ENCODE measurements around the gene GMDS.

The GMDS gene

GRCh38 chr6:2030682-2031244 lies 214.6 kb downstream of the GMDS start:
- no peak for DNase-seq

DNA sequence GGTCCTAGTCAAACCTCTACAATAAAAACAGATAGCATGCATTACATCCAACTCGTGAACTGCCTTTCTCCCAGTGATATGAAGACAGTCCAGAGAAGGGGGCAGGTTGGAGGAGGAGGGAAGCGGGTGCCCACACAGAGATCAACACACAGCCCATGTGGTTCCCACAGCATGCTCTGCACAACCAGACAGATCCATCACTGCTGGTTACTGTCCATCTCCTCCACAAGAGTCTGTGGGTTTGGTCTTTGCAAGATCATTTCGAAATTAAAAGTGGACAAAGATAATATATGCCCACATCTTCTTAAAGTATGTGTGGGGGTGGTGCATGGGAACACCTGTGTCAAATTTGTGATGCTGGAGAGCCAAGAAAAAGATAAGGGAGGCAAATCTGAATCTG lies 215.5 kb downstream of the GMDS start:
- DNase-seq: no peak

GRCh38 chr6:2029130-2029794 lies 216.1 kb downstream of the GMDS start:
- DNase-seq: no peak

GRCh38 chr6:2028457-2029038 lies 216.9 kb downstream of the GMDS start:
- no peak for DNase-seq

- DNase-seq: no peak
Observed at GRCh38 chr6:2026133-2026532, 219.3 kb downstream of the GMDS start.

DNA sequence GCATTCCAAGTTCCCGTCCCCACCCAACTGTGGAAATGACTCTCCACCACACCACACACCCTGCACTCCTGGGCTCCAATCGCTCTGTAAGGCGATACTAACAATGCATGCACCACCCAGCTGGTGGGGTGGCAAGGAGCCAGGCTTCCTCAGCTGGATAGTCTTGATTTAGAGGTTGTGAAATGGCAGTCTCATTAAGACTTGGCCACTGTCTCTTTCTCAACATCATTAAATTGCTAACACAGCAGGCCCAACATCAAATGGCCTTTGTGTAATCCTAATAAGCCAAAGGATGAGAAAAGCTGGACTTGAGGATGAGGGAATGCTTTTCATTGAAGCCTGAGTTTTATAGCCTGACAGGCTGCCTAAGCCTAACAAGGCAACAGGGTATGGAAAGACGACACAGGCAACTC lies 223.7 kb downstream of the GMDS start:
- DNase-seq: no peak

- no peak for DNase-seq
Observed at GRCh38 chr6:2020909-2021308, 224.5 kb downstream of the GMDS start.

GRCh38 chr6:2019051-2019450 lies 226.4 kb downstream of the GMDS start:
- DNase-seq: no peak

DNA sequence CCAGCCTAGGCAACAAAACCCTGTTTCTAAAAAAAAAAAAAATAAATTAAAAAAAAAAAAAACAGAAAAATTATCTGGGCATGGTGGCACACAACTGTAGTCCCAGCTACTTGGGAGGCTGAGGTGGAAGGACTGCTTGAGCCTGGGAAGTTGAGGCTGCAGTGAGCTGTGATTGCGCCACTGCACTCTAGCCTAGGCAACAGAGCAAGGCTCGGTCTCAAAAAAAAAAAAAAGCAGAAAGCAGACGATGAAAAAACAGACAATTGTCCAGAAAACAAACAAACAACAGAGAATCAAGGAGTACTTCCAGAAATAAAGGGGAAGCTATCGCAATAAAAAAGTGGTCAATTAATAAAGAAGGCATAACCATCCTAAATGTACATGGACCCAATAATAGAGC lies 229.4 kb downstream of the GMDS start:
- no peak for DNase-seq

GRCh38 chr6:2008383-2008976 lies 236.9 kb downstream of the GMDS start:
- no peak for DNase-seq

DNA sequence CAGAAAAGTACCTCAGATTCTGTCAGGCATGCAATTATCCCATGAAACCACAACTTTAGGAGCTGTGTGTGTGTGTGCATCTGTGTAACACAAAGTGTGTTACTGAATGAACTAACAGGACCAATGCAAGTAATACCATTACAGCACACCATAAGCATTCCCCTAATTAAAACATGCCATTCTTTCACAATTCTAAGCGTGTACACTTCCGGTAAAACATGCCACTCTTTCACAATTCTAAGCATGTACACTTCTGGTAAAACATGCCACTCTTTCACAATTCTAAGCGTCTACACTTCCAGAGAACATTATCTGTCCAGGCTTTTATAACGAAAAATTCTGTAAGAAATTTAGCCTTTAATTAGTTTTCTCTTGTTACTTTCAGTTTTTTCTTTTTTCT lies 238.2 kb downstream of the GMDS start:
- no peak for DNase-seq

DNA sequence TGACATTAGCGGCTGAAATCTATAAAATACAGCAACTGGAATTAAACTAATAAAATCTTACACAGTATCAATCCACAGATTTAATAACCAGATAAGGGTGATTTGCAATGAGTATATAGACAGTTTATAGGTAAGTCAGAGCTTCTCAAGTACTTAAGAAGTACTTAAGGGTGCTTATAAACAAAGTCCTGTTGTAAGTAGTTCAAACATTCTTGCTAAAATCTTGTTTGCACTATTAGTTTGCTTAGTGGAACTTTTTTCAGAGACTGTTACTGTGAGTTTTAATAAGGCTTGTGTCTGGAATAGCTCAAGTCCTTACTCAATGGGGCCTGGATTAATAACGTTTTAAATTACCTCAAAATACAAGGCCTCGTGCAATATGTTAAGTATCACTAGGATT lies 240.5 kb downstream of the GMDS start:
- no peak for DNase-seq

GRCh38 chr6:2000962-2001361 lies 244.4 kb downstream of the GMDS start:
- no peak for DNase-seq

DNA sequence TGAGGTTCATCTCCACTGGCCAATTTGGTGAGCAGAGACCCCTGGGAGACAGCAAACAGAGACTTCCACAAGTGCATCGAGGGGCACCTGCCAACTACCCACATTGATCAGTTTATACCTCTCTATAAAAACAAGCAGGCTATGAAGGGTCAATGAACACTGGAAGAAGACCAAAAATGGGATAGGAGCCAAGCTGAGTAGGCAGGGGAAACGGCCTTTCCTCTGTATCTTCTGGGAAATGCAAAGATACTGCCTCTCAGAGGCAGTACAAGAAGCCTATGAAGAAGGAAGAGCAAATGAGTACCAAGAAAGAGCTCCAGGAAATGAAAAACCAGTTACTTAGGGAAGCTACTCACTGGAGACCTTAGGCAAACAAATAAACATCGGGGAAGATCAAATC lies 247.7 kb downstream of the GMDS start:
- DNase-seq: no peak

- DNase-seq: no peak
Observed at GRCh38 chr6:1995636-1996035, 249.8 kb downstream of the GMDS start.

DNA sequence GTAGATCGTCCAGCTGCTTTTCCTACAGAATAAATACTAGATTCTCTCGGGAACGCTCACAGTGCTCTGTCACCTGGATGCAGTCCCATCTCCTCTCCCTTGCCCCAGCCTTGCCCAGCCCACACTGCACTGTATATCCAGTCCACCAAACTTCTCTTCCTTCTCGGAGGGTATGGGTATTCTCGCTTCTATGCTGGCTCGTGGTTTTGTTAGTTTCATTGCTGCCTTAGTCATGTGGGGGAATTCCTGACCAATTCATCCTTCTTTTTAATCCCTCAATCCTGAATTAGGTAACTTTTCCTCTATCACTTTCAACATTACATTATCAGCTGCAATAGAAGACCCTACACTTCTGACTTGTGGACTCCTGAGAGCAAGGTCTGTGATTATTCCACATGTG lies 252.4 kb downstream of the GMDS start:
- DNase-seq: no peak

GRCh38 chr6:1991332-1991878 lies 254.0 kb downstream of the GMDS start:
- no peak for DNase-seq

DNA sequence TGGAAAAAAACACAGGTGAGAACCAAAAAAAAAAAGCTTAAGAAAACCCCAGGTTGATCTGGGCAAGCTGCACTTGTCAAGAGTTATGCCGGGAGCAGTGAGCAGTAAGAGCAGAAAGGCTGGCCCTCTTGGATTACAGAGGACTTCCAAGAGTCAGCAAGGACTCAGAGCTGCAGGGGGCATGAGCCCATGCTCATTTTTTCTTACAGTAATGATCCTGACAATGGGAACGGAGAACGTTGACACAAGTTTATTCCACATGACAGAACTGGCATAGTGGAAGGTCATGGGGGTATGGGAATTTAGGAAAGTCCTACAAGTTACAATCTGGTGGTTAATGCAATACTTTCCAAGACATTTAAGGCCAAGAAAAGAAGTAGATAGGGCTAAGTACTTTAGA lies 256.6 kb downstream of the GMDS start:
- no peak for DNase-seq

DNA sequence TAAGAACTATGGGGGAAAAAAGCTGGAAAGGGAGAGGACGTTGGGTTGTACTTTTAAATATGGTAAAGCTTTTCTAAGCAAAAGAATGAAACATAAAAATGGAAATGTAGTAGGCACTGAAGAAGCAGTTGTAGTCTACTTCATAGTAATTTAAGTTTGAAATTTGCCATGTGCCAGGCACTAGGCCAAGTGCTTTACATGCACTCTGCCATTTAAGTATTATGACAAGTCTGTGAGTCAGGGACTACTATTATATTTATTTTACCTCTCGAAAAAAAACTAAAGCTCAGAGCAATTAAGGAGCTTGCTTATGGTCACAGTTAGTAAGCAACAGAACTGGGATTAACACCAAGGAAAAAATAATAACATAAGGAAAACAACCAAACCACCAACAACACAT lies 257.8 kb downstream of the GMDS start:
- no peak for DNase-seq

DNA sequence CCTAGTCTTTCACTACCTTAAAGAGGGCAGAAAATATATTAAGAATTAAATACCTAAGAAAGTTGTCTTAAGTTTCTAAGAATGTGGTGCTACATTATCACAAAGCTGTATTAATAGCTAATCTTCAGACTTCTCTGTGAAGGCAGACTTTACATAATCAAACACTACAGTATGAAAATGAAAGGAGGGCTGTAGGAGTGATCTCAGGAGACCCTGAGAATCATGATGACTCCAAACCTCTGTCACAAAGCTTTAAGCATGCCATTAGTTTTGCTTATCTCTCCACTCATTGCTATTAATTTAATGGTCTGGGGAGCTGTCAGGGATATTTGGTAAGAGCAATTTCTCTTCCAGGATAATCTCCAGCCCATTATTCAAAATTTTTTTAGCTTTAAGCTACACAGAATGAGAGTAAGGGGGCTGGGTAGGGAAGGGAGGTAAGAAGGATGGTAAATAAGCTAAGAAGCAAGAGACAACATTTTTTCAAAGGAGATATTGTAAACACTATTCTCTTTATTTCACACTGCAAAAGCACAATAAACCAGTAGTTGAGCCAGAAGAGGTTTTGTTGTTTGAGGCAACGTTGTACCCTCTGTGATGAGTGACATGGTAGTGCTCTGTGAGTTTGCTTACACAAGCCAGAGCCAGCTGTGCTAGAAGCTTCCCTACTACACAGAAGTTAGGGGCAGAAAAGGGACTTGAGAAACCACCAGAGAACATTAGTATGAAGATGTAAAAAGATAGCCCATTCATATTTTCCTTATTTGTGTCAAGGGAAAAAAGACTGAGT lies 258.8 kb downstream of the GMDS start:
- no peak for DNase-seq

DNA sequence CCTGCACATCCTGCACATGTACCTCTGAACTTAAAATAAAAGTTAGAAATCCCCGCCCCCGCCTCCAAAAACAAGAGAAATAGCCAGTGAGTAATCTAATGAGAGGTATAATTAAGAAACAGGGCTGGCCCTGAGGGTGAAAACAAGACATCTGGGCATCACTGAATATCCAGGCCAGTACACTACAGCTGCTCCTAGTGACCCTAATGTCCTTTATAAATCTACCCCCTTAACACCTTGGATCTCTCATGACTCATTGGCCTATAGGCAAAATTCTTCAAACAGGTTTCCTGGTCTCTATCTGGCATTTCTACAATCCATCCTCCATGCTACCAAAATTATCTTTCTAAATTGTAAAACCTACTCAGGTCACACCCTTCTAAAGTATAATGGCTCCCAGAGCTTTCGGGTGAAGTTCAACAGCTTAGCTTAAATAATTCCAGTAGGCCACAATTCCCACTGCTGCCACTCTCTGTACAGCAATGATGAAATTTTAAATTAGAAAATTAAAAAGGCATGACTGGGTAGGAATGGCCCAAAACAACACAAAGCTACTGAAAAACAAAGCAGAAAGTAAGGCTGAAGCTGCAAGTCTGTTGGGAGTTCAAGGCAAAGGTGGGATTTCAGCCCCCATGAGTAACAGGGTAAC lies 260.9 kb downstream of the GMDS start:
- no peak for DNase-seq

GRCh38 chr6:1983850-1984249 lies 261.6 kb downstream of the GMDS start:
- no peak for DNase-seq

DNA sequence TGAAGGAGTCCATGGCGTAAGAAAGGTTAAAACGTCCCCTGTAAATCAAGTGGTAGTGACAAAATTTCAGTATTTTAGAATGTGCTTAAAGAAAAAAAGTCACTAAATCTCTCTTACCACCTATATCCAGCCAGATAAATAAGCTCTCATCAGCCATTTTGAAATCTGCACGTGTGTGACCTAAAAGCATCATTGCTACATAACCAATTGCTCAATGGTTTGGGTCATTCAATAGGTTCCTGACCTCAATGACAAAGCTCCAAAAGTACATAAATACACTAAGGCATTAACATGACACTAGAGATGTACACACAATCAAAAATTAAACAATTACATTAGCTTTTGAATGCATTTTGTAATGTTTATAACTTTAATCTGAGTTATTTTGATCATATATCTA lies 272.4 kb downstream of the GMDS start:
- DNase-seq: no peak

Measured in SIG-M5 (cell line).